RWPE2 (cell line): ENCODE data around the gene NFASC.

Experiments
- ATAC-seq: fragments of 200-7000 bp; cut with Tn5 transposase; 3 replicates; pipeline ENCODE4 v1.9.1; 2021; ENCODE audit warnings: low read depth
- DNase-seq: peaks from one replicate; pipeline ENCODE4 v3.0.0-alpha.2; 2020; ENCODE audit warnings: low spot score
- H3K27ac ChIP-seq: fragments of 450-650 bp; 2 replicates; pipeline ENCODE4 v1.5.1; 2017; ENCODE audit warnings: mild to moderate bottlenecking; ENCODE audit not compliant: poor library complexity, severe bottlenecking
- H3K27me3 ChIP-seq: fragments of 250-450 bp; sonication (Bioruptor Pico); 2 replicates; pipeline ENCODE4 v1.5.1; 2021; ENCODE audit warnings: mild to moderate bottlenecking, moderate library complexity; ENCODE audit not compliant: insufficient read depth, poor library complexity, severe bottlenecking
- H3K36me3 ChIP-seq: fragments of 250-450 bp; sonication (Bioruptor Pico); 2 replicates; pipeline ENCODE4 v1.5.1; 2020; ENCODE audit warnings: low read depth, mild to moderate bottlenecking, moderate library complexity
- H3K4me1 ChIP-seq: fragments of 250-450 bp; sonication (Bioruptor Pico); 2 replicates; pipeline ENCODE4 v1.5.1; 2021; ENCODE audit warnings: mild to moderate bottlenecking, moderate library complexity; ENCODE audit not compliant: insufficient read depth, poor library complexity, severe bottlenecking
- H3K4me3 ChIP-seq: fragments of 250-450 bp; sonication (Bioruptor Pico); 2 replicates; pipeline ENCODE4 v1.5.1; 2021; ENCODE audit warnings: mild to moderate bottlenecking, moderate library complexity; ENCODE audit not compliant: severe bottlenecking
- H3K9me3 ChIP-seq: fragments of 250-450 bp; sonication (Bioruptor Pico); 2 replicates; pipeline ENCODE4 v1.5.1; 2021; ENCODE audit warnings: mild to moderate bottlenecking, moderate library complexity; ENCODE audit not compliant: severe bottlenecking
- TF ChIP-seq, protein P1 (sequence below): fragments of 450-650 bp; IDR thresholded peaks from one replicate; pipeline ENCODE4 v1.5.1; 2017; ENCODE audit warnings: mild to moderate bottlenecking, moderate library complexity; ENCODE audit not compliant: poor library complexity, severe bottlenecking

NFASC gene

DNA sequence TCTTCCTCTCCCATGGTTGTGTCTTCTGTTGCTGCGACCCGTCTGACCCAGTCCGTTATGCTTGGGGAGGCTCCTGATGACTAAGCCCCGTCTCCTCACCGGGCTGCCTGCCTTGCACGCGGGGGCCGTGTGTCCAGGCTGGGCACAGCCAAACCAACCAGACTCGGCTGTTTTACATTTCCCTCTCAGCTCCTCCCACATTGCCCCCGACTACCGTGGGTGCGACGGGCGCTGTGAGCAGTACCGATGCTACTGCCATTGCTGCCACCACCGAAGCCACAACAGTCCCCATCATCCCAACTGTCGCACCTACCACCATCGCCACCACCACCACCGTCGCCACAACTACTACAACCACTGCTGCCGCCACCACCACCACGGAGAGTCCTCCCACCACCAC lies 126.3 kb downstream of the NFASC start:
- H3K27me3 ChIP-seq = peaks cover 2% of the 10 kb centered on the region
- no peaks in the 10 kb centered on the region for H3K4me1 ChIP-seq
- TF ChIP-seq, protein P1, sequence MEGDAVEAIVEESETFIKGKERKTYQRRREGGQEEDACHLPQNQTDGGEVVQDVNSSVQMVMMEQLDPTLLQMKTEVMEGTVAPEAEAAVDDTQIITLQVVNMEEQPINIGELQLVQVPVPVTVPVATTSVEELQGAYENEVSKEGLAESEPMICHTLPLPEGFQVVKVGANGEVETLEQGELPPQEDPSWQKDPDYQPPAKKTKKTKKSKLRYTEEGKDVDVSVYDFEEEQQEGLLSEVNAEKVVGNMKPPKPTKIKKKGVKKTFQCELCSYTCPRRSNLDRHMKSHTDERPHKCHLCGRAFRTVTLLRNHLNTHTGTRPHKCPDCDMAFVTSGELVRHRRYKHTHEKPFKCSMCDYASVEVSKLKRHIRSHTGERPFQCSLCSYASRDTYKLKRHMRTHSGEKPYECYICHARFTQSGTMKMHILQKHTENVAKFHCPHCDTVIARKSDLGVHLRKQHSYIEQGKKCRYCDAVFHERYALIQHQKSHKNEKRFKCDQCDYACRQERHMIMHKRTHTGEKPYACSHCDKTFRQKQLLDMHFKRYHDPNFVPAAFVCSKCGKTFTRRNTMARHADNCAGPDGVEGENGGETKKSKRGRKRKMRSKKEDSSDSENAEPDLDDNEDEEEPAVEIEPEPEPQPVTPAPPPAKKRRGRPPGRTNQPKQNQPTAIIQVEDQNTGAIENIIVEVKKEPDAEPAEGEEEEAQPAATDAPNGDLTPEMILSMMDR = no peak
- no peak overlapping the region for H3K4me3 ChIP-seq
- ATAC-seq (no peak), DNase-seq (no peak)
- H3K27ac ChIP-seq = no peak overlapping the region
- no peaks in the 10 kb centered on the region for H3K9me3 ChIP-seq
- H3K36me3 ChIP-seq = no peaks in the 10 kb centered on the region

DNA sequence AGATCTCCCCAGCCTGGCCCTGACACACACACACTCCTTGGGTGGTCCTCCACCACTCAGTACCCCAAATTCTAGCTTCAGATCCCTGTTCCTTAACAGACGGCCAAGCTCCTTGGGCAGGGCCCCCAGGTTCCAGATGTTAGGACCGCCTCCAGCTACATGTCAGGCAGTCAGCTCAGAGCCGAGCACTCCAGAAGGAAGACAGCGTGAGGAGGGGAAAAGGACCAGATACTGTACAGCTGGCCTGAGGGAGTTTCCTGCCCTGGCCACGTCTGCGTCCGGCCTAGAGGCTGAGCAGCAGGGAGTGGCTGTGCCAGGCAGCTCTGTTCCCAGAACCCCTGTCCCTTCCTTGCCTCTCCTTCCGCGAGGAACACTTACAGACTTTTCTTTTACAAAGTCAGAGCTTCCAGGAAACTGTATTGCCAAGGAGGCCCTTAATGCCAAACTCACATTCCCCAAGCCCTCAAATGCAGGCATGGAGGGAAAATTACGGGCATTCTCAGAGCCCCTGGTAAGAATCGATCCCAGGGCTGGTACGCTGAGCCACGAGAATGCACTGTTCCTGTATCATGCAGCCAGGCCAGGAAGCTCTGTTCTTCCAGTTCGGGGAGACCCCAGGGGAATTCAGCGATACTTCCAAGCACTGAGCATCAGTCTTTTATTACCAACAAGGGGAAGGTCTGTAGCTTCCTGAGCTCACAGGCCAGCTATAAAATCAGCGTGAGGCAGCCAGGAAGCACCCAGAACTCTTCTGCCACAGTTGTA lies 127.1 kb downstream of the NFASC start:
- TF ChIP-seq, protein P1 = no peak
- DNase-seq = no peak
- peaks cover 2% of the 10 kb centered on the region for H3K27me3 ChIP-seq

DNA sequence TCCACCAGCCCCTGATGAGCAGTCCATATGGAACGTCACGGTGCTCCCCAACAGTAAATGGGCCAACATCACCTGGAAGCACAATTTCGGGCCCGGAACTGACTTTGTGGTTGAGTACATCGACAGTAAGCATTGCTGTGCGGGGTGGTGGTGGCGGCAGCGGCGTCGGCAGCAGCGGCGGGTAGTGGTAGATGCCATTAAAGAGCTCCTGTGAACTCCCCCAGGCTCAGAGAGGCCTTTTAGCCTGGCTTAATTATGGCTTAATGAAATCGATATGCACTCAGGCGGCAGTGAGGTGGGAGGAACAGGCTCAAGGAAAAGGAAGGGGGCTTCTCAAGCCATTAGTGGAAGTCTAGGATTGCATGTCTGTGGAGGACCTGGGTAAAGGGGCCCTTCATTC lies 130.5 kb downstream of the NFASC start:
- Histone ChIP-seq H3K27ac (no peak overlapping the region), H3K9me3 (no peaks in the 10 kb centered on the region), H3K36me3 (no peaks in the 10 kb centered on the region), H3K4me1 (no peaks in the 10 kb centered on the region), H3K4me3 (no peak overlapping the region), H3K27me3 (peaks cover 2% of the 10 kb centered on the region)
- TF ChIP-seq, protein P1 = no peak
- ATAC-seq = no peak
- no peak for DNase-seq

More for the DNA sequence above, 127.1 kb downstream of the NFASC start:
- ATAC-seq = no peak
- H3K36me3 ChIP-seq = no peaks in the 10 kb centered on the region
- H3K4me3 ChIP-seq = no peak overlapping the region
- H3K9me3 ChIP-seq = no peaks in the 10 kb centered on the region
- no peak overlapping the region for H3K27ac ChIP-seq
- no peaks in the 10 kb centered on the region for H3K4me1 ChIP-seq

DNA sequence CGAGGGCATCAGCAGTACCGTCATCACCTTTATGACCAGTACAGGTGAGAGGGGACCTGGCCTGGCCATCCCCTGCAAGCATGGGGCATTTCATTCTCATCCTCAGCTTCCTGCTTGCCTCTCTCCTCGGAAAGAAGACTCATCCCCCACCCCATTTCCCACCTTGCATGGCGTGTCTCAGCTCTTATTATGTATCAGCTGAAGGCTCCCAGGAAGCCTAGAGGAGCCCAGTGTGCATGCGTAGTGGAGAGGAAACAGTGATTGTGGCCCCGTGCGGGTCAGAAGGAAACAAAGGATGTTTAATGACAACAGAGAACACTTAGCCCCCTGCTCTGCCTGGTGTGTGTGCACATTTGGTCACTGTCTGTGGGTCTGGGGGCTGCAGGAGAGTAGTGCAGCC lies 132.0 kb downstream of the NFASC start:
- no peaks in the 10 kb centered on the region for H3K9me3 ChIP-seq
- TF ChIP-seq, protein P1 = no peak

More for the DNA sequence above, 132.0 kb downstream of the NFASC start:
- H3K27ac ChIP-seq = no peak overlapping the region
- ATAC-seq (no peak), DNase-seq (no peak)
- H3K4me1 ChIP-seq = no peaks in the 10 kb centered on the region
- H3K27me3 ChIP-seq = peaks cover 2% of the 10 kb centered on the region
- H3K4me3 ChIP-seq = no peak overlapping the region
- H3K36me3 ChIP-seq = no peaks in the 10 kb centered on the region
